Neural progenitor cell (in vitro differentiated cells): ENCODE results near the gene STAMBP. TPM values are rescaled to one million over a fixed set of nuclear protein-coding genes. Genes with fewer than 3 reads are reported as not detected.

Experiments
- DNase-seq: peaks from one replicate; pipeline ENCODE4 v3.0.0-alpha.2; 2016; ENCODE audit warnings: low spot score
- H2AFZ ChIP-seq: fragments of 200-600 bp; sonication (generic); replicated peaks from 2 replicates; pipeline ENCODE4 v1.6.1; 2016; ENCODE audit warnings: antibody characterized with exemption
- H3F3A ChIP-seq: fragments of 200-600 bp; sonication (generic); 2 replicates; pipeline ENCODE4 v1.6.1; 2016; ENCODE audit warnings: antibody characterized with exemption, low read depth
- H3K27ac ChIP-seq: fragments of 200-600 bp; sonication (generic); 2 replicates; pipeline ENCODE4 v1.5.1; 2016; ENCODE audit warnings: mild to moderate bottlenecking
- H3K27me3 ChIP-seq: fragments of 200-600 bp; sonication (generic); 2 replicates; pipeline ENCODE4 v1.6.1; 2016; ENCODE audit warnings: mild to moderate bottlenecking, moderate library complexity
- H3K36me3 ChIP-seq: fragments of 200-600 bp; sonication (generic); 2 replicates; pipeline ENCODE4 v1.5.1; 2016
- H3K4me1 ChIP-seq: fragments of 200-600 bp; sonication (generic); 2 replicates; pipeline ENCODE4 v1.6.1; 2016; ENCODE audit warnings: mixed run types
- H3K4me2 ChIP-seq: fragments of 200-600 bp; sonication (generic); 2 replicates; pipeline ENCODE4 v1.6.1; 2016
- H3K4me3 ChIP-seq: fragments of 200-600 bp; sonication (generic); 2 replicates; pipeline ENCODE4 v1.5.1; 2016
- H3K79me2 ChIP-seq: fragments of 200-600 bp; sonication (generic); 2 replicates; pipeline ENCODE4 v1.6.1; 2016; ENCODE audit warnings: low read depth
- H3K9ac ChIP-seq: fragments of 200-600 bp; sonication (generic); 2 replicates; pipeline ENCODE4 v1.6.1; 2016
- H3K9me3 ChIP-seq: fragments of 200-600 bp; sonication (generic); 2 replicates; pipeline ENCODE4 v1.5.1; 2016; ENCODE audit warnings: low read depth
- H4K20me1 ChIP-seq: fragments of 200-600 bp; sonication (generic); 2 replicates; pipeline ENCODE4 v1.6.1; 2016; ENCODE audit warnings: low read depth
- H3K27ac Mint-ChIP-seq: 3 replicates; pipeline ENCODE4 v1.8.0; 2021; ENCODE audit warnings: mixed read lengths
- H3K27me3 Mint-ChIP-seq: 2 replicates; pipeline ENCODE4 v1.8.0; 2022; ENCODE audit warnings: low read depth, mild to moderate bottlenecking, inconsistent platforms, moderate library complexity, mixed read lengths; ENCODE audit not compliant: insufficient read depth
- H3K36me3 Mint-ChIP-seq: 3 replicates; pipeline ENCODE4 v1.8.0; 2021; ENCODE audit warnings: mixed read lengths
- H3K4me1 Mint-ChIP-seq: 3 replicates; pipeline ENCODE4 v1.8.0; 2021; ENCODE audit warnings: mixed read lengths
- H3K4me3 Mint-ChIP-seq: 3 replicates; pipeline ENCODE4 v1.8.0; 2021; ENCODE audit warnings: mild to moderate bottlenecking, moderate library complexity, mixed read lengths
- H3K9me3 Mint-ChIP-seq: 3 replicates; pipeline ENCODE4 v1.8.0; 2020; ENCODE audit warnings: mixed read lengths
- EZH2 ChIP-seq: fragments of 200-600 bp; sonication (generic); IDR thresholded peaks from 2 replicates; pipeline ENCODE4 v1.6.1; 2017; ENCODE audit warnings: antibody characterized with exemption, mild to moderate bottlenecking, moderate library complexity
- EZH2phosphoT487 ChIP-seq: fragments of 200-600 bp; sonication (generic); IDR thresholded peaks from 2 replicates; pipeline ENCODE4 v1.6.1; 2017; ENCODE audit warnings: antibody characterized with exemption
- total RNA-seq: library from RNA; depleted of rRNA; stranded (reverse); fragments of >200 nt; gene quantifications from 2 replicates; pipeline ENCODE4 v1.2.3, GENCODE V29; 2015; ENCODE audit warnings: low replicate concordance
- TF ChIP-seq, protein P1 (sequence below): fragments of 200-600 bp; sonication (generic); IDR thresholded peaks from 2 replicates; pipeline ENCODE4 v1.5.1; 2017; ENCODE audit warnings: antibody characterized with exemption, mild to moderate bottlenecking

The STAMBP gene
- total RNA-seq, 1 donor from 2014 or later: 77.3 TPM

DNA sequence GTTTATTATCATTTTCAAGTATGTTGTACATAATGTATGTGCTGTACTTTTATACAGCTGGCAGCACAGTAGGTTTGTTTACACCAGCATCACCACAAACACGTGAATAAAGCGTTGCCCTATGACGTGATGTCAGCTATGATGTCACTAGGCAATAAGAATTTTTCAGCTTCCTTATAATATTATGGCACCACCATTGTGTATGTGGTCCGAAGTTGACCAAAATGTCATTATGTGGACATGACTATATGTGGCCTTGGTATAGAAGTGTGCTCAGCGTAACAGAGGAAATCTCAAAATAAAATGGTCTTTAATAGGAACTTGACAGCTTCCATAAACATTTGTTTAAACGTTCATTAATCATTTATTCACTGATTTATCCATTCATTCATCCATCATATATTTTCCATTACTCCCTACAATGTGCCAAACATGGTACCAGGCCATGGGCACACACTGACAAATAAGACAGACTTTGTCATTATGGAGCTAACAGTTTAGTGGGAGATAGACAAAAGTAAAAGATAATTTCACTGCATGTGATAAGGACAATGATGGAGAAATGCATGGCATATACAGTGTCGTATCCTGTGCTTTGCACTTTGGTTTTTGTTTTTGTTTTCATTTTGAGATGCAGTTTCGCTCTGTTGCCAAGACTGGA is 82.9 kb downstream of the STAMBP start:
- no peaks in the 10 kb centered on the region for H4K20me1 ChIP-seq

DNA sequence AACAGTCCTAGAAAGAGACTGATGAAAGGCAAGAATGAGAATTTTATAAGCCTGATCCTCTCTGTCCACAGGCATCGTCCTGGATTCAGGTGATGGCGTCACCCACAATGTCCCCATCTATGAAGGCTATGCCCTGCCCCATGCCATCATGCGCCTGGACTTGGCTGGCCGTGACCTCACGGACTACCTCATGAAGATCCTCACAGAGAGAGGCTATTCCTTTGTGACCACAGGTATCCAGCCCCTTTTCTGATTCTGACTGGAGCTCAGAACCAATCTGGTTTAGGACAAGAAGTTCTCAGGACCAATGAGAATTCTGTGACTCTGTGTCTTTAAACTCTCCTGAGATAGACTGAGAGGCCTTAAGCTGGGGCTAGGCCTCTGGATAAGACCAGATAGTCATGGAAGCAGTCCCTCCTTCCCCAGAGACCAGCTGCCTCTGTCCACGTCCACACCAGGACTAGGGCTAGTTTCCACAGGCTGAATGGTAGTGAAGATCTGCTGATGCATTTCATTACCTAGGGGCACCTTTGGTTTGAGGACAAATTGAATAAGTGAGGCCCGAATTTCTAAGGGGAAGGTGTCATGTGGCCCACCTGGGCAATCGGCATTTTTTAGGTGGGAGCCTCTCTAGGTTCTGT is 84.8 kb downstream of the STAMBP start:
- peaks cover 2% of the 10 kb centered on the region for H3K4me1 Mint-ChIP-seq
- peaks cover 3% of the 10 kb centered on the region for H3K27me3 Mint-ChIP-seq
- Histone ChIP-seq H3K9ac (no peak overlapping the region), H3K4me2 (no peak overlapping the region), H3K27me3 (peaks cover under 1% of the 10 kb centered on the region), H3K4me1 (no peaks in the 10 kb centered on the region), H3K4me3 (no peak overlapping the region), H2AFZ (no peak overlapping the region), H3K9me3 (no peaks in the 10 kb centered on the region), H4K20me1 (no peaks in the 10 kb centered on the region), H3K27ac (no peak overlapping the region), H3K79me2 (no peaks in the 10 kb centered on the region), H3F3A (no peaks in the 10 kb centered on the region), H3K36me3 (no peaks in the 10 kb centered on the region)
- no peaks in the 10 kb centered on the region for H3K9me3 Mint-ChIP-seq
- H3K36me3 Mint-ChIP-seq: no peaks in the 10 kb centered on the region
- H3K27ac Mint-ChIP-seq: no peak overlapping the region
- H3K4me3 Mint-ChIP-seq: no peak overlapping the region
- no peak for DNase-seq
- TF ChIP-seq EZH2 (no peak), EZH2phosphoT487 (no peak)
- TF ChIP-seq, protein P1, sequence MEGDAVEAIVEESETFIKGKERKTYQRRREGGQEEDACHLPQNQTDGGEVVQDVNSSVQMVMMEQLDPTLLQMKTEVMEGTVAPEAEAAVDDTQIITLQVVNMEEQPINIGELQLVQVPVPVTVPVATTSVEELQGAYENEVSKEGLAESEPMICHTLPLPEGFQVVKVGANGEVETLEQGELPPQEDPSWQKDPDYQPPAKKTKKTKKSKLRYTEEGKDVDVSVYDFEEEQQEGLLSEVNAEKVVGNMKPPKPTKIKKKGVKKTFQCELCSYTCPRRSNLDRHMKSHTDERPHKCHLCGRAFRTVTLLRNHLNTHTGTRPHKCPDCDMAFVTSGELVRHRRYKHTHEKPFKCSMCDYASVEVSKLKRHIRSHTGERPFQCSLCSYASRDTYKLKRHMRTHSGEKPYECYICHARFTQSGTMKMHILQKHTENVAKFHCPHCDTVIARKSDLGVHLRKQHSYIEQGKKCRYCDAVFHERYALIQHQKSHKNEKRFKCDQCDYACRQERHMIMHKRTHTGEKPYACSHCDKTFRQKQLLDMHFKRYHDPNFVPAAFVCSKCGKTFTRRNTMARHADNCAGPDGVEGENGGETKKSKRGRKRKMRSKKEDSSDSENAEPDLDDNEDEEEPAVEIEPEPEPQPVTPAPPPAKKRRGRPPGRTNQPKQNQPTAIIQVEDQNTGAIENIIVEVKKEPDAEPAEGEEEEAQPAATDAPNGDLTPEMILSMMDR: no peak

More for the DNA sequence above, 82.9 kb downstream of the STAMBP start:
- no peak overlapping the region for H3K27ac ChIP-seq
- TF ChIP-seq EZH2phosphoT487 (no peak), EZH2 (no peak)
- TF ChIP-seq, protein P1: no peak
- H3K27me3 ChIP-seq: no peaks in the 10 kb centered on the region
- no peaks in the 10 kb centered on the region for H3F3A ChIP-seq
- no peak overlapping the region for H3K27ac Mint-ChIP-seq
- no peaks in the 10 kb centered on the region for H3K9me3 ChIP-seq
- peaks cover 2% of the 10 kb centered on the region for H3K9me3 Mint-ChIP-seq
- no peaks in the 10 kb centered on the region for H3K36me3 Mint-ChIP-seq
- peaks cover 8% of the 10 kb centered on the region for H3K4me1 Mint-ChIP-seq
- H3K79me2 ChIP-seq: no peaks in the 10 kb centered on the region
- DNase-seq: no peak
- no peaks in the 10 kb centered on the region for H3K36me3 ChIP-seq
- H3K4me2 ChIP-seq: no peak overlapping the region
- peaks cover 3% of the 10 kb centered on the region for H3K27me3 Mint-ChIP-seq
- no peaks in the 10 kb centered on the region for H3K4me1 ChIP-seq
- H3K9ac ChIP-seq: no peak overlapping the region
- H2AFZ ChIP-seq: no peak overlapping the region
- H3K4me3 Mint-ChIP-seq: no peak overlapping the region
- H3K4me3 ChIP-seq: no peak overlapping the region

DNA sequence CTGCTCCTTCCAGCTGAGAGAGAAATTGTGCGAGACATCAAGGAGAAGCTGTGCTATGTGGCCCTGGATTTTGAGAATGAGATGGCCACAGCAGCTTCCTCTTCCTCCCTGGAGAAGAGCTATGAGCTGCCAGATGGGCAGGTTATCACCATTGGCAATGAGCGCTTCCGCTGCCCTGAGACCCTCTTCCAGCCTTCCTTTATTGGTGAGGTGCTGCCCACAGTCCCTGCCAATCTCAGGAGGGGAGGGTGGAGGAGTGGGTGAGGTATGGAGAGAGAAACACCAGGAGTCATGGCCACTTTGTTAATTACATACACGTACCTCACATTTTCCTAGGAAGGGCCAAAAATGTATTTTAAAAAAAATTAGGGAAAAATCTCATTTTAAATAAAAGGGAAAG is 85.9 kb downstream of the STAMBP start:
- no peaks in the 10 kb centered on the region for H3K36me3 ChIP-seq
- TF ChIP-seq EZH2phosphoT487 (no peak), EZH2 (no peak)
- TF ChIP-seq, protein P1: no peak
- H3F3A ChIP-seq: no peaks in the 10 kb centered on the region
- H3K4me3 Mint-ChIP-seq: no peak overlapping the region
- no peak overlapping the region for H2AFZ ChIP-seq
- H3K27me3 Mint-ChIP-seq: peaks cover 3% of the 10 kb centered on the region
- no peaks in the 10 kb centered on the region for H3K4me1 ChIP-seq
- H3K4me2 ChIP-seq: no peak overlapping the region
- no peak for DNase-seq
- no peaks in the 10 kb centered on the region for H3K4me1 Mint-ChIP-seq
- no peaks in the 10 kb centered on the region for H4K20me1 ChIP-seq
- H3K27me3 ChIP-seq: peaks cover 8% of the 10 kb centered on the region
- no peaks in the 10 kb centered on the region for H3K9me3 ChIP-seq
- H3K4me3 ChIP-seq: no peak overlapping the region
- no peak overlapping the region for H3K27ac ChIP-seq
- no peak overlapping the region for H3K9ac ChIP-seq
- no peaks in the 10 kb centered on the region for H3K9me3 Mint-ChIP-seq
- H3K27ac Mint-ChIP-seq: no peak overlapping the region
- no peaks in the 10 kb centered on the region for H3K79me2 ChIP-seq
- H3K36me3 Mint-ChIP-seq: no peaks in the 10 kb centered on the region
